NB4 (cell line): Measurements from ENCODE around the gene C14orf132.

Experiments
- CTCF ChIP-seq: IDR thresholded peaks from one replicate; pipeline ENCODE4 v1.5.1; 2012; ENCODE audit warnings: low read depth, low read length
- MAX ChIP-seq: IDR thresholded peaks from 2 replicates; pipeline ENCODE4 v1.6.1; 2011; ENCODE audit warnings: low read depth, low read length
- MYC ChIP-seq: IDR thresholded peaks from 2 replicates; pipeline ENCODE4 v1.6.1; 2011; ENCODE audit warnings: low read depth, low read length
- POLR2A ChIP-seq: IDR thresholded peaks from 2 replicates; pipeline ENCODE4 v1.6.1; 2011; ENCODE audit warnings: mild to moderate bottlenecking; ENCODE audit not compliant: insufficient read length; ENCODE audit errors: extremely low read depth

DNA sequence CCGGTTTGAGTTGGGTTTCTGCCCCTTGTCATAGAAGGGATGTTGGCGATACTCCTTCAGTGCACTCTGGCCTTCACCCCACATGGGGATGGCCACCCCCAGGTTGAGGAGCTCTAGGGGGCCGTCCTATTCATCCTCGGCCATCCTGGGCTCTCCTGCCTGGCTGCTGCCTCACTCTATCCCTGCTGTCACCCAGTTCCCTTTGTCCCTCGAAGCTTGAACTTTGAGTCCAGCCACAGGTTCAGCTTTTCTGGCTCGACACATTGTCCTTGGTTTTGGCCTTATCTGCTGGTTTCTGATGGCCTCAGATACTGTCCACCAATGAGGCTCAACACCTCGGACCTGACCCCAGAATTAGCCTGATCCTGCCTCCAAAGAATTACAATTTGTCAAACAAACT, 58.6 kb downstream of the C14orf132 start:
- TF ChIP-seq POLR2A (no peak), CTCF (no peak), MAX (no peak), MYC (no peak)
